MM.1S (cell line): ENCODE measurements around the gene LY86.

ENCODE experiments used
- CTCF ChIP-seq: fragments of 300-600 bp; sonication (generic); IDR thresholded peaks from 2 replicates; pipeline ENCODE4 v1.5.1; 2016; ENCODE audit warnings: antibody characterized with exemption, low read length, mixed read lengths
- EZH2 ChIP-seq: fragments of 300-600 bp; sonication (generic); optimal IDR thresholded peaks from 2 replicates; pipeline ENCODE3; 2017; ENCODE audit warnings: low read depth, mild to moderate bottlenecking, antibody characterized with exemption, low read length, mixed read lengths
- EZH2phosphoT487 ChIP-seq: fragments of 300-600 bp; sonication (generic); IDR thresholded peaks from 2 replicates; pipeline ENCODE4 v1.6.1; 2018; ENCODE audit warnings: antibody characterized with exemption, low read length

DNA sequence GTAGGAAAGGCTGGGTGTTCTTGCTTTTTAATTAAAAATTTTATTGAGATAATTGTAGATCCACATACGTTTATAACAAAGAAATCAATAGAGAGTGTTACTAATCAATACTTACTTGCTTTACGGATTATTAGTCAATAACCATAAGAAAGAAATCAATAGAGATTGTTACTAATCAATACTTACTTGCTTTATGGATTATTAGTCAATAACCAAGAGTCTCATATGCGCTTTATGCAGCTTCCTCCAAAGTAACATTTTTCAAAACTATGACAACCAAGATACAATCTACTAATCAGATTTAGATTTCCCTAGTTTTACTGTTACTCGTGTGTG is 31.0 kb upstream of the LY86 start:
- no peak for TF ChIP-seq CTCF
- no peak for TF ChIP-seq EZH2
- no peak for TF ChIP-seq EZH2phosphoT487
